ENCODE results near the gene SPAG7.

The SPAG7 gene

GRCh38 chr17:4950075-4950745, 17.4 kb downstream of the SPAG7 start:
- POLR2A ChIA-PET, result interaction anchor here (1.0 to 17.9 kb wide), 5 partner anchors 9 to 48 kb away, joined by 3 to 358 read pairs (median 5); partner anchors contain the start of genes INCA1, KIF1C, RNF167 and SLC25A11

More at GRCh38 chr17:4950075-4950745, 17.4 kb downstream of the SPAG7 start:
- TF ChIP-seq ZFP3 (tag by site-specific recombination; IDR thresholded peaks at IDR 0.05; ENCODE audit: low read depth) (no peak), SP3 (tag by site-specific recombination; IDR thresholded peaks at IDR 0.05) (0 out of 2 replicates have a peak, but pooled peaks have one; percentile 14), GLIS2 (tag by site-specific recombination; IDR thresholded peaks at IDR 0.05) (peak; percentile 11; the same call in 1 of the 2 replicates), ZNF600 (tag by site-specific recombination; IDR thresholded peaks at IDR 0.05) (0 out of 2 replicates have a peak, but pooled peaks have one; percentile 34), PATZ1 (tag by site-specific recombination; IDR thresholded peaks at IDR 0.05) (0 out of 2 replicates have a peak, but pooled peaks have one; percentile 38), ZNF561 (tag by site-specific recombination; IDR thresholded peaks at IDR 0.05; ENCODE audit: borderline replicate concordance) (peak; percentile 59; the same call in 1 of the 2 replicates), ZNF335 (tag by site-specific recombination; conservative IDR thresholded peaks at IDR 0.05) (peak; percentile 75), WT1 (tag by site-specific recombination; IDR thresholded peaks at IDR 0.05) (no peak), ZNF76 (tag by site-specific recombination; IDR thresholded peaks at IDR 0.05; ENCODE audit: borderline replicate concordance, low read depth) (0 out of 2 replicates have a peak, but pooled peaks have one; percentile 11), ZNF426 (tag by site-specific recombination; IDR thresholded peaks at IDR 0.05) (no peak), ZEB2 (tag by site-specific recombination; IDR thresholded peaks at IDR 0.05) (0 out of 2 replicates have a peak, but pooled peaks have one; percentile 22), ZNF274 (IDR thresholded peaks at IDR 0.05; ENCODE audit: low read length) (no peak), ZNF274 (tag by site-specific recombination; IDR thresholded peaks at IDR 0.05; ENCODE audit: borderline replicate concordance) (no peak), ZNF449 (tag by site-specific recombination; IDR thresholded peaks at IDR 0.05) (no peak), ZNF639 (tag by site-specific recombination; IDR thresholded peaks at IDR 0.05) (0 out of 2 replicates have a peak, but pooled peaks have one; percentile 0), ZNF707 (tag by site-specific recombination; IDR thresholded peaks at IDR 0.05) (no peak), ZNF146 (tag by site-specific recombination; IDR thresholded peaks at IDR 0.05) (no peak), ZNF138 (tag by site-specific recombination; IDR thresholded peaks at IDR 0.05; ENCODE audit: borderline replicate concordance) (no peak), ZNF488 (tag by site-specific recombination; IDR thresholded peaks at IDR 0.05) (no peak), ZNF324 (tag by site-specific recombination; IDR thresholded peaks at IDR 0.05) (peak; percentile 40; the same call in 1 of the 2 replicates), SCRT2 (tag by site-specific recombination; IDR thresholded peaks at IDR 0.05) (peak; percentile 93), ZNF776 (tag by site-specific recombination; IDR thresholded peaks at IDR 0.05; ENCODE audit: borderline replicate concordance) (no peak), MEIS1 (CRISPR knock-in tag; IDR thresholded peaks at IDR 0.05; ENCODE audit: borderline replicate concordance) (no peak)
- no peaks in the 10 kb centered on the region for H3K9me3 ChIP-seq (ENCODE audit: control insufficient read depth, insufficient read depth, low read depth, low read length)
- CTCF ChIA-PET, result interaction anchor here (0.9 to 1.5 kb wide), 3 partner anchors 10 to 41 kb away, joined by 3 to 4 read pairs (median 3); partner anchors contain the start of genes RNF167 and SLC25A11
- peaks cover 21% of the 10 kb centered on the region for H3K4me1 ChIP-seq (ENCODE audit: control insufficient read depth, insufficient read depth, low read length)
- H3K27ac ChIP-seq (ENCODE audit: extremely low read depth, low read depth, low read length), result peak overlapping the region; percentile 99
- H3K4me3 ChIP-seq (ENCODE audit: low read depth, low read length), result peak overlapping the region; percentile 29
- peaks cover 6 to 21% of the 10 kb centered on the region in 2 experiments; a peak in 2 of 3 replicates for H3K36me3 ChIP-seq (ENCODE audit: control insufficient read depth in 2 of 2, insufficient read depth in 1 of 2, low read length in 2 of 2)
